SU-DHL-6 (cell line): ENCODE results near the gene RAB3GAP1.

Source experiments
- CTCF ChIP-seq: fragments of 200-600 bp; sonication (generic); IDR thresholded peaks from one replicate; pipeline ENCODE4 v1.5.1; 2017; ENCODE audit warnings: antibody characterized with exemption, mild to moderate bottlenecking, low read length, moderate library complexity; ENCODE audit not compliant: insufficient read depth, poor library complexity, severe bottlenecking
- EZH2phosphoT487 ChIP-seq: fragments of 200-600 bp; sonication (generic), shearing (Covaris generic); conservative IDR thresholded peaks from 2 replicates; pipeline ENCODE4 v1.6.1; 2018; ENCODE audit warnings: mild to moderate bottlenecking, antibody characterized with exemption, low read length, moderate library complexity, mixed read lengths

- TF ChIP-seq CTCF, result no peak
- no peak for TF ChIP-seq EZH2phosphoT487
Observed at GRCh38 chr2:135163306-135163705, 111.2 kb downstream of the RAB3GAP1 start.
